Activated gamma-delta T cell treated with anti-CD3 and anti-CD28 coated beads, Interleukin-2, amount 50 U/mL, for 16 hours (primary cell): ENCODE results near the gene GH2.
A peak's percentile ranks its signal among the peaks of the same experiment; 100 is the strongest.
"Not testable (repeated sequence)": the region's sequence is repeated elsewhere in the genome, so short reads cannot be mapped to it uniquely, and the experiment has no call there.

Experiments
- DNase-seq: peaks from one replicate; pipeline ENCODE4 v3.0.0-alpha.2; 2020; ENCODE audit warnings: low read depth

Gene GH2

GRCh38 chr17:63874061-63874626, 7.6 kb downstream of the GH2 start:
- DNase-seq: not testable (repeated sequence)

GRCh38 chr17:63873577-63873976, 8.2 kb downstream of the GH2 start, which contains the start of gene CSH2:
Gene CSH2 (minus strand): TSS chr17:63873677. CDS start chr17:63873614, 63 bp downstream.
- not testable (repeated sequence) for DNase-seq

GRCh38 chr17:63871646-63872365, 9.9 kb downstream of the GH2 start:
- not testable (repeated sequence) for DNase-seq

- not testable (repeated sequence) for DNase-seq
Measured at GRCh38 chr17:63870292-63870665, 11.5 kb downstream of the GH2 start.

- not testable (repeated sequence) for DNase-seq
Measured at GRCh38 chr17:63869491-63870291, 12.1 kb downstream of the GH2 start.

GRCh38 chr17:63866625-63867024, 15.1 kb downstream of the GH2 start:
- DNase-seq: not testable (repeated sequence)

- DNase-seq: no peak
Measured at GRCh38 chr17:63859257-63859656, 22.5 kb downstream of the GH2 start.

- not testable (repeated sequence) for DNase-seq
Measured at GRCh38 chr17:63856425-63856824, 25.3 kb downstream of the GH2 start.

- no peak for DNase-seq
Measured at GRCh38 chr17:63855185-63855584, 26.6 kb downstream of the GH2 start.

GRCh38 chr17:63854709-63855108, 27.0 kb downstream of the GH2 start:
- DNase-seq: no peak

GRCh38 chr17:63853260-63853659, 28.5 kb downstream of the GH2 start:
- no peak for DNase-seq

- DNase-seq: no peak
Measured at GRCh38 chr17:63850401-63850800, 31.3 kb downstream of the GH2 start.

- peak; percentile 92 for DNase-seq
Measured at GRCh38 chr17:63848834-63849689, 32.7 kb downstream of the GH2 start.

GRCh38 chr17:63847525-63848249, 34.1 kb downstream of the GH2 start:
- no peak for DNase-seq

- no peak for DNase-seq
Measured at GRCh38 chr17:63845509-63845908, 36.2 kb downstream of the GH2 start.

GRCh38 chr17:63843910-63844677, 37.6 kb downstream of the GH2 start:
- DNase-seq: no peak

GRCh38 chr17:63843387-63843888, 38.3 kb downstream of the GH2 start:
- DNase-seq: not testable (repeated sequence)

GRCh38 chr17:63842540-63843386, 39.0 kb downstream of the GH2 start, which contains the start of gene SMARCD2:
Gene SMARCD2 (minus strand): TSS chr17:63842685. CDS start chr17:63842674, 11 bp downstream.
- DNase-seq: peak; percentile 99

- DNase-seq: no peak
Measured at GRCh38 chr17:63842173-63842539, 39.6 kb downstream of the GH2 start.
